Fibroblast of villous mesenchyme (primary cell): ENCODE measurements around the gene DTNA. TPM values are rescaled to one million over a fixed set of nuclear protein-coding genes. Genes with fewer than 3 reads are reported as not detected.

ENCODE experiments used
- DNase-seq: peaks from one replicate; pipeline ENCODE4 v3.0.0-alpha.2; 2010; ENCODE audit warnings: low read depth
- H3K4me3 ChIP-seq: 2 replicates; pipeline ENCODE4 v1.5.1; 2011; ENCODE audit warnings: low read depth, mild to moderate bottlenecking, low read length
- CTCF ChIP-seq: IDR thresholded peaks from 2 replicates; pipeline ENCODE4 v1.5.1; 2012; ENCODE audit warnings: low read depth, mild to moderate bottlenecking, low read length; ENCODE audit not compliant: insufficient read depth
- total RNA-seq: library from RNA; depleted of rRNA; stranded (reverse); fragments of >200 nt; gene quantifications from 2 replicates; pipeline ENCODE4 v1.2.3, GENCODE V29; 2012

DTNA gene
- total RNA-seq, 1 donor, result 18.1 TPM

- no peak for TF ChIP-seq CTCF
- DNase-seq, result no peak
- no peak overlapping the region for H3K4me3 ChIP-seq
These were observed 222.8 kb downstream of the DTNA start for GRCh38 chr18:34932792-34933466.

- peak; percentile 36 for DNase-seq
- H3K4me3 ChIP-seq, result no peak overlapping the region
- TF ChIP-seq CTCF, result no peak
These were observed 224.0 kb downstream of the DTNA start for GRCh38 chr18:34933909-34934661.

GRCh38 chr18:34936772-34937171, 226.7 kb downstream of the DTNA start:
- DNase-seq, result peak; percentile 72
- TF ChIP-seq CTCF, result no peak
- H3K4me3 ChIP-seq, result no peak overlapping the region

- no peak for TF ChIP-seq CTCF
- DNase-seq, result no peak
- H3K4me3 ChIP-seq, result no peak overlapping the region
These were observed 228.0 kb downstream of the DTNA start for GRCh38 chr18:34938090-34938489.
